CD4-positive, alpha-beta T cell (primary cell): Measurements from ENCODE around the gene CDHR2. TPM values are rescaled to one million over a fixed set of nuclear protein-coding genes. Genes with fewer than 3 reads are reported as not detected.
A peak's percentile ranks its signal among the peaks of the same experiment; 100 is the strongest.
"Not testable (repeated sequence)": the region's sequence is repeated elsewhere in the genome, so short reads cannot be mapped to it uniquely, and the experiment has no call there.

Experiments used
- ATAC-seq: fragments of 200-7000 bp; cut with Tn5 transposase; one replicate; pipeline ENCODE4 v1.10.0; 2022; ENCODE audit warnings: mild to moderate bottlenecking; ENCODE audit not compliant: poor library complexity
- CTCF ChIA-PET: fragments of 350-600 bp; sonication (Branson Sonifier 250); formaldehyde crosslinking; loops from one replicate; lab custom pipeline; 2021; ENCODE audit warnings: antibody characterized with exemption, inconsistent platforms; lab: Charles Lee
- POLR2A ChIA-PET: fragments of 350-600 bp; sonication (Branson Sonifier 250); formaldehyde crosslinking; loops from one replicate; lab custom pipeline; 2021; ENCODE audit warnings: antibody characterized with exemption, inconsistent platforms; lab: Charles Lee
- DNase-seq, 14 experiments: peaks; one replicate each; pipeline ENCODE4 v3.0.0-alpha.2; 2013 to 2020; ENCODE audit warnings: mixed read lengths in 2 of 14
- H3K27ac ChIP-seq, 2 donors: one replicate each; pipeline versions ENCODE4 v1.5.1 to v1.7.0; 2013; ENCODE audit warnings: low read length in 2 of 2, low read depth in 1 of 2, mild to moderate bottlenecking in 1 of 2
- H3K27me3 ChIP-seq, 2 experiments: 1 replicate in 1 of 2; 2 replicates in 1 of 2; pipeline versions ENCODE4 v1.6.1 to v1.7.0; 2013; ENCODE audit warnings: low read length in 2 of 2, control low read depth in 1 of 2, mild to moderate bottlenecking in 1 of 2, moderate library complexity in 1 of 2; ENCODE audit not compliant: insufficient read depth in 2 of 2, control insufficient read depth in 1 of 2
- H3K36me3 ChIP-seq: one replicate; pipeline ENCODE4 v1.6.1; 2013; ENCODE audit warnings: low read length, control low read depth; ENCODE audit not compliant: insufficient read depth
- H3K4me1 ChIP-seq: one replicate; pipeline ENCODE4 v1.6.1; 2013; ENCODE audit warnings: low read length, control low read depth; ENCODE audit not compliant: insufficient read depth
- H3K4me3 ChIP-seq: one replicate; pipeline ENCODE4 v1.5.1; 2013; ENCODE audit warnings: mild to moderate bottlenecking, low read length, moderate library complexity
- H3K9me3 ChIP-seq, 2 experiments: 1 replicate in 1 of 2; 2 replicates in 1 of 2; pipeline versions ENCODE4 v1.6.1 to v1.7.0; 2013; ENCODE audit warnings: low read length in 2 of 2, mild to moderate bottlenecking in 2 of 2, control low read depth in 1 of 2, moderate library complexity in 1 of 2; ENCODE audit not compliant: control insufficient read depth in 1 of 2, insufficient read depth in 1 of 2
- H3K27ac Mint-ChIP-seq: one replicate; pipeline ENCODE4 v1.8.0; 2020; ENCODE audit warnings: mixed read lengths
- H3K27me3 Mint-ChIP-seq: one replicate; pipeline ENCODE4 v1.8.0; 2021; ENCODE audit warnings: mixed read lengths
- H3K36me3 Mint-ChIP-seq: one replicate; pipeline ENCODE4 v1.8.0; 2021; ENCODE audit warnings: low read depth, mixed read lengths
- H3K4me1 Mint-ChIP-seq: one replicate; pipeline ENCODE4 v1.8.0; 2021; ENCODE audit warnings: low read depth, mixed read lengths
- H3K4me3 Mint-ChIP-seq: one replicate; pipeline ENCODE4 v1.8.0; 2020; ENCODE audit warnings: mild to moderate bottlenecking, mixed read lengths
- H3K9me3 Mint-ChIP-seq: one replicate; pipeline ENCODE4 v1.8.0; 2020; ENCODE audit warnings: mixed read lengths
- intact Hi-C, 2 experiments: fragments of 100-400 bp; cut with DNase I in 1 of 2; cut with micrococcal nuclease in 1 of 2; formaldehyde crosslinking; loops; one replicate each; pipeline versions ENCODE4 v1.15.1 to v1.9.0; 2023 to 2025; cut with DNase I, micrococcal nuclease
- total RNA-seq, 174 experiments: library from RNA in 2 of 174; stranded (reverse) in 2 of 174; gene quantifications; one replicate each; pipeline ENCODE4 v1.2.3 and lab custom pipeline; 2021 to 2026
- TF ChIP-seq, protein P1 (sequence below): fragments of 200-600 bp; IDR thresholded peaks from one replicate; pipeline ENCODE4 v1.8.0; 2022; ENCODE audit warnings: antibody characterized with exemption, mild to moderate bottlenecking

Gene CDHR2
- total RNA-seq, 2 experiments from 2014 or later: 1.6 to 2.0 TPM

DNA sequence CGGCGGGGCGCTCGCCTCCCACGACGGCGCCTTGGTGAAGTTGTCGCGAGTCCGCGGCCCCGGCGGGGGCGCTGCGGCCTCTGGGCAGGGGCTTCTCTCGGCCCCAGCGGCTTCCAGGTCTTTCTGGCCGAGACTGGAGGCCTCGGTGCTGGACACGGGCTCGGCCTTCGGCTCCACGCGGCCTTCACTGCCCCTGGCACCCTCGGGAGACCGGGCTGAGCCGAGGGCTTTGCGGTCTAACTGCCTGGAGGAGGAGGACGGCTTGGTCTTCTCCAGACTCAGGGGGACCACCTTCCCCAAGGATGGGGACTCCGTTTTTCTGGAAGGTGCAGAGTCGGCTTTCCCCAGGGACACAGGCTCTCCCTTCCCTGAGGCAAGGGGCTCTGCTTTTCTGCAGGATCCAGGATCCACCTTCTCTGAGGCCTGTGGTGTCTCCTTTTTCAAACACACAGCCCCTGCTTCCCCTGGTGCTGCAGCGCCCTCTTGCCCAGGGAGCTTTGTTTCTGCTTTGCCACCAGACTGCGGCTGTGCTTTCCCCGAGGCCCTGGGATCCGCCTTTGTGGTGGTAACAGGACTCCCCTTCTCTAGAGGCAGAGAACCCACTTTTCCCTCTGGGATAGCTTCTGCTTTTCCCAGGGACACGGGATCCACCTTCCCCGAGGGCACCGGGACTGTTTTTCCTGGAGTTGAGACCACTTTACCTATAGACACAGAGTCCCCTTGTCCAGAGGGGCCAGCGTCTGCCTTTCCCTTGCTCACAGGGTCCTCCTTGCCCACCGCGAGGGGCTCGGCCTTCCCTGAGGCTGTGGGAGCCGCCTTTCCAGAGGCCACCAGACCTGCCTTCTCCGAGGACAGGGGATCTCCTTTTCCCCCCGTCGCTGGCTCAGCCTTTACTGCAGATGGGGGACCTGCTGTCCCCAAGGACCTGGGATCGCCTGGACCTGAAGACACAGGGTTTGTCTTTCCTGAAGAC lies 48.6 kb downstream of the CDHR2 start:
- Mint-ChIP-seq H3K4me3 (peak overlapping the region; percentile 34), H3K4me1 (peaks cover 8% of the 10 kb centered on the region), H3K36me3 (no peaks in the 10 kb centered on the region), H3K9me3 (no peaks in the 10 kb centered on the region), H3K27me3 (no peaks in the 10 kb centered on the region), H3K27ac (no peak overlapping the region)
- no peak overlapping the region for H3K4me3 ChIP-seq
- peaks cover 12% of the 10 kb centered on the region for H3K4me1 ChIP-seq
- no peak for DNase-seq
- H3K9me3 ChIP-seq: peaks cover 0 to 4% of the 10 kb centered on the region in 2 experiments
- intact Hi-C loops: loop anchor here (1.0 to 5.0 kb wide), 2 partner anchors 181 to 865 kb away; partner anchors contain the start of gene CLTB (in 1 of the 2)
- POLR2A ChIA-PET: interaction anchor here (0.7 to 1.3 kb wide), 3 partner anchors 49 to 150 kb away, joined by 3 to 6 read pairs (median 3); partner anchors contain the start of genes FAF2 and TSPAN17
- CTCF ChIA-PET: interaction anchor here (0.7 to 2.2 kb wide), 16 partner anchors 8 to 238 kb away, joined by 3 to 11 read pairs (median 3); partner anchors contain the start of genes CLTB and RNF44
- H3K27me3 ChIP-seq: no peaks in the 10 kb centered on the region
- H3K27ac ChIP-seq: no peak overlapping the region
- ATAC-seq: no peak
- TF ChIP-seq, protein P1, sequence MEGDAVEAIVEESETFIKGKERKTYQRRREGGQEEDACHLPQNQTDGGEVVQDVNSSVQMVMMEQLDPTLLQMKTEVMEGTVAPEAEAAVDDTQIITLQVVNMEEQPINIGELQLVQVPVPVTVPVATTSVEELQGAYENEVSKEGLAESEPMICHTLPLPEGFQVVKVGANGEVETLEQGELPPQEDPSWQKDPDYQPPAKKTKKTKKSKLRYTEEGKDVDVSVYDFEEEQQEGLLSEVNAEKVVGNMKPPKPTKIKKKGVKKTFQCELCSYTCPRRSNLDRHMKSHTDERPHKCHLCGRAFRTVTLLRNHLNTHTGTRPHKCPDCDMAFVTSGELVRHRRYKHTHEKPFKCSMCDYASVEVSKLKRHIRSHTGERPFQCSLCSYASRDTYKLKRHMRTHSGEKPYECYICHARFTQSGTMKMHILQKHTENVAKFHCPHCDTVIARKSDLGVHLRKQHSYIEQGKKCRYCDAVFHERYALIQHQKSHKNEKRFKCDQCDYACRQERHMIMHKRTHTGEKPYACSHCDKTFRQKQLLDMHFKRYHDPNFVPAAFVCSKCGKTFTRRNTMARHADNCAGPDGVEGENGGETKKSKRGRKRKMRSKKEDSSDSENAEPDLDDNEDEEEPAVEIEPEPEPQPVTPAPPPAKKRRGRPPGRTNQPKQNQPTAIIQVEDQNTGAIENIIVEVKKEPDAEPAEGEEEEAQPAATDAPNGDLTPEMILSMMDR: no peak
- H3K36me3 ChIP-seq: no peaks in the 10 kb centered on the region

- H3K4me1 Mint-ChIP-seq, H3K4me3 Mint-ChIP-seq, H3K27ac ChIP-seq, H3K36me3 ChIP-seq, H3K27me3 ChIP-seq, H3K4me3 ChIP-seq, H3K27ac Mint-ChIP-seq, POLR2A ChIA-PET, H3K9me3 ChIP-seq, ATAC-seq, H3K9me3 Mint-ChIP-seq, CTCF ChIA-PET, DNase-seq, H3K36me3 Mint-ChIP-seq, H3K27me3 Mint-ChIP-seq: not testable (repeated sequence)
- peaks cover 12% of the 10 kb centered on the region for H3K4me1 ChIP-seq
- intact Hi-C loops: loop anchor here in 1 of 2 experiments (5.0 kb wide), 1 partner anchor 868 kb away; no protein-coding TSS in a partner anchor
Measured at GRCh38 chr5:176599749-176600430, 50.7 kb downstream of the CDHR2 start.

DNA sequence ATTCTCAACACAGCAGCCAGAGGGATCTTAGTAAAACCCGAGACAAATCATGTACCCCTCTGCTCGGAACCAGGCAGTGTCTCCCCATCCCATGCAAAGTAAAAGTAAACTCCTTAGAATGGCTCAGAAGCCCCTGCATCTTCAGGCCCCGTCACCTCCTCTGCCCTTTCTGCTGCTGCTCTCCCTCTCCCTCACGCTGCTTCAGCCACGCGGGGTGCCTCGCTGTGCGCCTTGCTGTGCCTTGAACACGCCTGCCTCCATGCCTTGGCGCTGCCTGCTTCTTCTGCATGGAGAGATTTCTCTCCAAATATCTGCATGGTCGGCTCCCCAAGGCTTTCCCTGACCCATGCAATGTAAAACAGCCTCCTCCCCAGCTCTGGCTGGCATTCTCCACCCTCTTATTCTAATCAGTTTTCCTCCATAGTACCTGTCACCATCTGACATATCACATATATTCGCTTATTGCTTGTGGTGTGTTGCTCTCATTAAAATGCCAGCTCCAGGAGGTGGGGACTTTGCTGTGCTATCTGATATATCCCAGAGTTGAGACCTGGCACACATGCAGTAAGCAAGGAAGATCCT lies 52.9 kb downstream of the CDHR2 start:
- no peak overlapping the region for H3K4me3 Mint-ChIP-seq

More for the DNA sequence above, 52.9 kb downstream of the CDHR2 start:
- Histone ChIP-seq H3K36me3 (no peaks in the 10 kb centered on the region), H3K4me3 (no peak overlapping the region), H3K27ac (no peak overlapping the region), H3K27me3 (no peaks in the 10 kb centered on the region), H3K4me1 (peaks cover 5% of the 10 kb centered on the region), H3K9me3 (peaks cover 0 to 4% of the 10 kb centered on the region in 2 experiments)
- H3K9me3 Mint-ChIP-seq: no peaks in the 10 kb centered on the region
- intact Hi-C loops: no loop called here
- TF ChIP-seq, protein P1: no peak
- H3K36me3 Mint-ChIP-seq: no peaks in the 10 kb centered on the region
- no peak for DNase-seq
- POLR2A ChIA-PET: interaction anchor here (0.6 kb wide), 1 partner anchor 117 kb away, joined by 3 read pairs; no protein-coding TSS in a partner anchor
- no peak for ATAC-seq
- CTCF ChIA-PET: no interaction called here
- H3K4me1 Mint-ChIP-seq: no peaks in the 10 kb centered on the region
- no peaks in the 10 kb centered on the region for H3K27me3 Mint-ChIP-seq
- H3K27ac Mint-ChIP-seq: no peak overlapping the region
